Measurements from ENCODE around the gene CCDC40.

DNA sequence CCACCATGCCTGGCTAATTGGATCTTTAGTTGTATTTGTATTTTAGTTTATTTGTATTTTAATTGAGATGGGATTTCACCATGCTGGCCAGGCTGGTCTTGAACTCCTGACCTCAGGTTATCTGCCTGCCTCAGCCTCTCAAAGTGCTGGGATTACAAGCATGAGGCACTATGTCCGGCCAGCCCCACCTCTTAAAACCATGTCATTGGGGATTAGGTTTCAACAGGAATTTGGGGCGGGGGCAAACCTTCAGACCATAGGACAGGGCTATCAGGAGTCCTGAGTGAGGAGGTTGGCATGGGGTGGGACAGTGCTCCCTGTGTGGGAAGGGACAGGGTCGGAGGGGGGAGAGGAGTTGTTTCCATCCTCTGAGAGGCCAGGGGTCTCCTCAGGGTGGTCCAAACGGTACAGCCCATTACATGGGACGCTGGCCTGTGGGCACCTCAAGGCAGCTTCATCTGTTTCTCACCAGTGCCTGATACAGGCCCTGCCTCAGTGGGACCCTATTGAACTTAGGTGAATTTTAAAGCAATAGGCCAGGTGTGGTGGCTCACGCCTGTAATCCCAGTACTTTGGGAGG lies 86.6 kb downstream of the CCDC40 start:
- TF ChIP-seq, protein P1, sequence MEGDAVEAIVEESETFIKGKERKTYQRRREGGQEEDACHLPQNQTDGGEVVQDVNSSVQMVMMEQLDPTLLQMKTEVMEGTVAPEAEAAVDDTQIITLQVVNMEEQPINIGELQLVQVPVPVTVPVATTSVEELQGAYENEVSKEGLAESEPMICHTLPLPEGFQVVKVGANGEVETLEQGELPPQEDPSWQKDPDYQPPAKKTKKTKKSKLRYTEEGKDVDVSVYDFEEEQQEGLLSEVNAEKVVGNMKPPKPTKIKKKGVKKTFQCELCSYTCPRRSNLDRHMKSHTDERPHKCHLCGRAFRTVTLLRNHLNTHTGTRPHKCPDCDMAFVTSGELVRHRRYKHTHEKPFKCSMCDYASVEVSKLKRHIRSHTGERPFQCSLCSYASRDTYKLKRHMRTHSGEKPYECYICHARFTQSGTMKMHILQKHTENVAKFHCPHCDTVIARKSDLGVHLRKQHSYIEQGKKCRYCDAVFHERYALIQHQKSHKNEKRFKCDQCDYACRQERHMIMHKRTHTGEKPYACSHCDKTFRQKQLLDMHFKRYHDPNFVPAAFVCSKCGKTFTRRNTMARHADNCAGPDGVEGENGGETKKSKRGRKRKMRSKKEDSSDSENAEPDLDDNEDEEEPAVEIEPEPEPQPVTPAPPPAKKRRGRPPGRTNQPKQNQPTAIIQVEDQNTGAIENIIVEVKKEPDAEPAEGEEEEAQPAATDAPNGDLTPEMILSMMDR (IDR thresholded peaks at IDR 0.05) = no peak
- no peak for TF ChIP-seq EZH2 (IDR thresholded peaks at IDR 0.05)
- TF ChIP-seq EZH2phosphoT487 (IDR thresholded peaks at IDR 0.05) = no peak
